Epithelial cell of proximal tubule (primary cell): ENCODE data around the gene ATN1. TPM values are rescaled to one million over a fixed set of nuclear protein-coding genes. Genes with fewer than 3 reads are reported as not detected.
"Not testable (repeated sequence)": the region's sequence is repeated elsewhere in the genome, so short reads cannot be mapped to it uniquely, and the experiment has no call there.

Experiments used
- DNase-seq: peaks from one replicate; pipeline ENCODE4 v3.0.0-alpha.2; 2011; ENCODE audit warnings: low read depth
- H3K4me3 ChIP-seq: 2 replicates; pipeline ENCODE4 v1.5.1; 2011; ENCODE audit warnings: low read depth, mild to moderate bottlenecking, low read length
- CTCF ChIP-seq: conservative IDR thresholded peaks from 2 replicates; pipeline ENCODE4 v1.5.1; 2012; ENCODE audit warnings: low read depth, mild to moderate bottlenecking, low read length
- total RNA-seq: library from RNA; depleted of rRNA; stranded (reverse); fragments of >200 nt; gene quantifications from 2 replicates; pipeline ENCODE4 v1.2.3, GENCODE V29; 2015

The ATN1 gene
- total RNA-seq, 1 donor from 2014 or later: 17.9 TPM

- H3K4me3 ChIP-seq: no peak overlapping the region
- DNase-seq: no peak
- no peak for TF ChIP-seq CTCF
Measured at GRCh38 chr12:6888360-6888759, 39.4 kb upstream of the ATN1 start.

- not testable (repeated sequence) for DNase-seq, H3K4me3 ChIP-seq
Measured at GRCh38 chr12:6888794-6889193, 39.0 kb upstream of the ATN1 start.

- H3K4me3 ChIP-seq, DNase-seq: not testable (repeated sequence)
Measured at GRCh38 chr12:6889775-6890573, 37.8 kb upstream of the ATN1 start.

- DNase-seq: no peak
- peak; percentile 75 for TF ChIP-seq CTCF
- peak overlapping the region; percentile 57 for H3K4me3 ChIP-seq
Measured at GRCh38 chr12:6890789-6891645, 36.7 kb upstream of the ATN1 start.

GRCh38 chr12:6891646-6892001 lies 36.1 kb upstream of the ATN1 start:
- no peak for DNase-seq
- H3K4me3 ChIP-seq: peak overlapping the region; percentile 57
- TF ChIP-seq CTCF: no peak

- DNase-seq, H3K4me3 ChIP-seq: not testable (repeated sequence)
Measured at GRCh38 chr12:6892683-6893082, 35.1 kb upstream of the ATN1 start.

- no peak for DNase-seq
- TF ChIP-seq CTCF: no peak
- H3K4me3 ChIP-seq: no peak overlapping the region
Measured at GRCh38 chr12:6894321-6894720, 33.4 kb upstream of the ATN1 start.

- DNase-seq: no peak
- no peak for TF ChIP-seq CTCF
- H3K4me3 ChIP-seq: no peak overlapping the region
Measured at GRCh38 chr12:6896846-6897435, 30.8 kb upstream of the ATN1 start.
